Breast epithelium (tissue), 4 donors: ENCODE results near the gene PDLIM5. TPM values are rescaled to one million over a fixed set of nuclear protein-coding genes. Genes with fewer than 3 reads are reported as not detected.

Experiments
- DNase-seq, 2 donors: peaks; one replicate each; pipeline ENCODE4 v3.0.0-alpha.2; 2019; ENCODE audit warnings: low spot score in 2 of 2
- H3K27ac ChIP-seq, 2 donors: fragments of 200-600 bp; sonication (generic) in 1 of 2; one replicate each; pipeline ENCODE4 v1.5.1; 2016 to 2019; ENCODE audit warnings: mild to moderate bottlenecking in 1 of 2
- H3K27me3 ChIP-seq, 2 donors: fragments of 200-600 bp; sonication (generic) in 1 of 2; one replicate each; pipeline versions ENCODE4 v1.5.1 to v1.6.0; 2017 to 2019; ENCODE audit warnings: control low read depth in 1 of 2, mild to moderate bottlenecking in 1 of 2
- H3K36me3 ChIP-seq: fragments of 200-600 bp; one replicate; pipeline ENCODE4 v1.5.1; 2019
- H3K4me1 ChIP-seq, 2 donors: fragments of 200-600 bp; sonication (generic); one replicate each; pipeline ENCODE4 v1.5.1; 2016 to 2019; ENCODE audit warnings: control low read depth in 1 of 2
- H3K4me3 ChIP-seq, 3 donors: fragments of 200-600 bp; sonication (generic); 1 replicate in 2 of 3; 2 replicates in 1 of 3; pipeline ENCODE4 v1.5.1; 2016 to 2019; ENCODE audit warnings: mild to moderate bottlenecking in 3 of 3, moderate library complexity in 2 of 3
- H3K9me3 ChIP-seq, 2 donors: fragments of 200-600 bp; sonication (generic) in 1 of 2; one replicate each; pipeline ENCODE4 v1.5.1; 2016 to 2019; ENCODE audit warnings: control low read depth in 1 of 2
- POLR2A ChIP-seq: fragments of 450-650 bp; IDR thresholded peaks from one replicate; pipeline ENCODE4 v1.6.1; 2016; ENCODE audit warnings: antibody characterized with exemption, mild to moderate bottlenecking, moderate library complexity
- POLR2AphosphoS5 ChIP-seq, 3 donors: sonication (generic); formaldehyde crosslinking; IDR thresholded peaks; one replicate each; pipeline ENCODE4 v1.6.1; 2017; ENCODE audit warnings: antibody characterized with exemption in 3 of 3
- intact Hi-C: fragments of 100-400 bp; cut with DNase I; formaldehyde crosslinking; loops from one replicate; pipeline ENCODE4 v1.15.1; 2023; ENCODE audit warnings: low total_unique reads
- total RNA-seq, 3 donors: library from RNA; depleted of rRNA; stranded (reverse); fragments of >200 nt; gene quantifications; one replicate each; pipeline ENCODE4 v1.1.0, GENCODE V29; 2016
- TF ChIP-seq, protein P1 (sequence below), 3 donors: fragments of 450-650 bp; IDR thresholded peaks; one replicate each; pipeline ENCODE4 v1.5.1; 2016 to 2017; ENCODE audit warnings: antibody characterized with exemption in 3 of 3, mild to moderate bottlenecking in 3 of 3, moderate library complexity in 3 of 3

PDLIM5 gene
- total RNA-seq, 3 donors from 2014 or later, result 120 to 263 (median 158) TPM

DNA sequence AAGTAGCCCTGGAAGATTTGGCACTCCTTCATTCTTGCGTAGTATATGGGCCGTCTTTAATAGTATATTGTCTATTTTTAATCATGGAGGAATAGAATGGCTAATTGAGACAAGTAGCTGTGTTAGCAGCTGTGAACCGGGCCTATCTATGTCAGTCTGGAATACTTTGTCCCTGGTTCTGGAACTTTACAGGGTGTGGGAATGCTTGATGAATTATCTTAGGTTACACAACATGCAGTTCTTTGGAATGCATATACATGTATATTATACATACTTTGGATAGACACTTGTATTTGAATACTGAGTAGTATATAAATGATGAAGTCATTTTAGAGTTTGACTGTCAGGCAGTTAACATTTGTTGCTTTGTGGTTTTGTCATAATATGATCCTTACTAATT is 37.4 kb downstream of the PDLIM5 start:
- intact Hi-C loops, result no loop called here
- H3K27me3 ChIP-seq, result no peaks in the 10 kb centered on the region
- no peak for DNase-seq
- no peak for TF ChIP-seq POLR2A
- TF ChIP-seq POLR2AphosphoS5 (IDR thresholded peaks at IDR 0.05), result no peak
- TF ChIP-seq, protein P1, sequence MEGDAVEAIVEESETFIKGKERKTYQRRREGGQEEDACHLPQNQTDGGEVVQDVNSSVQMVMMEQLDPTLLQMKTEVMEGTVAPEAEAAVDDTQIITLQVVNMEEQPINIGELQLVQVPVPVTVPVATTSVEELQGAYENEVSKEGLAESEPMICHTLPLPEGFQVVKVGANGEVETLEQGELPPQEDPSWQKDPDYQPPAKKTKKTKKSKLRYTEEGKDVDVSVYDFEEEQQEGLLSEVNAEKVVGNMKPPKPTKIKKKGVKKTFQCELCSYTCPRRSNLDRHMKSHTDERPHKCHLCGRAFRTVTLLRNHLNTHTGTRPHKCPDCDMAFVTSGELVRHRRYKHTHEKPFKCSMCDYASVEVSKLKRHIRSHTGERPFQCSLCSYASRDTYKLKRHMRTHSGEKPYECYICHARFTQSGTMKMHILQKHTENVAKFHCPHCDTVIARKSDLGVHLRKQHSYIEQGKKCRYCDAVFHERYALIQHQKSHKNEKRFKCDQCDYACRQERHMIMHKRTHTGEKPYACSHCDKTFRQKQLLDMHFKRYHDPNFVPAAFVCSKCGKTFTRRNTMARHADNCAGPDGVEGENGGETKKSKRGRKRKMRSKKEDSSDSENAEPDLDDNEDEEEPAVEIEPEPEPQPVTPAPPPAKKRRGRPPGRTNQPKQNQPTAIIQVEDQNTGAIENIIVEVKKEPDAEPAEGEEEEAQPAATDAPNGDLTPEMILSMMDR (IDR thresholded peaks at IDR 0.05), result no peak
- H3K4me1 ChIP-seq, result no peaks in the 10 kb centered on the region
- no peaks in the 10 kb centered on the region for H3K9me3 ChIP-seq
- H3K36me3 ChIP-seq, result no peaks in the 10 kb centered on the region
- H3K4me3 ChIP-seq, result no peak overlapping the region
- peak overlapping the region; percentile 44 to 51 for H3K27ac ChIP-seq

GRCh38 chr4:94490437-94490836 is 38.7 kb downstream of the PDLIM5 start:
- no peaks in the 10 kb centered on the region for H3K27me3 ChIP-seq
- no peaks in the 10 kb centered on the region for H3K36me3 ChIP-seq
- H3K4me1 ChIP-seq, result no peaks in the 10 kb centered on the region
- DNase-seq, result no peak
- TF ChIP-seq POLR2AphosphoS5 (IDR thresholded peaks at IDR 0.05), result no peak
- TF ChIP-seq POLR2A, result no peak
- TF ChIP-seq, protein P1 (IDR thresholded peaks at IDR 0.05), result no peak
- H3K4me3 ChIP-seq, result no peak overlapping the region
- no peak overlapping the region for H3K27ac ChIP-seq
- intact Hi-C loops, result no loop called here
- H3K9me3 ChIP-seq, result no peaks in the 10 kb centered on the region

DNA sequence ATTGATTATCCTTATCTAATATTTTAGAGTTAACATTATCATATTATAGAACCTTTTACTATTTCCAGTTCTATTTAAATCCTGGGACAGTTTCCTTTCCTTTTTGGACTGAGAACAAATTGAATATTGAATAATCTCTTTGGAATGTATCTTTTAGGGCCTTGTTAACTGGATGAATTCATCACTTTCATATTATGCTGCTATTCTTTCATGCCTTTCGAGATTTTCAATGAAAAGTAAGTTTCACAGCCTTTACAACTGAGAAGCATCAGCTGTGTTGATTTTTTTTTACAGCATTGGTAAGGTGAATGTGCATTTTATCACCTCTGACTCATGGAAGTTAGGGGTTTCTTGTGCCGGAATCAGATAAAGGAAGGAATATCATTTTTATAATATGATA is 39.6 kb downstream of the PDLIM5 start:
- TF ChIP-seq POLR2A (no peak), POLR2AphosphoS5 (IDR thresholded peaks at IDR 0.05) (no peak)
- TF ChIP-seq, protein P1 (IDR thresholded peaks at IDR 0.05), result no peak
- peak overlapping the region in 1 of 2 donors; percentile 18 for H3K27ac ChIP-seq
- DNase-seq, result no peak
- no peak overlapping the region for H3K4me3 ChIP-seq
- intact Hi-C loops, result no loop called here
- no peaks in the 10 kb centered on the region for H3K27me3 ChIP-seq
- no peaks in the 10 kb centered on the region for H3K36me3 ChIP-seq
- no peaks in the 10 kb centered on the region for H3K9me3 ChIP-seq
- H3K4me1 ChIP-seq, result no peaks in the 10 kb centered on the region

DNA sequence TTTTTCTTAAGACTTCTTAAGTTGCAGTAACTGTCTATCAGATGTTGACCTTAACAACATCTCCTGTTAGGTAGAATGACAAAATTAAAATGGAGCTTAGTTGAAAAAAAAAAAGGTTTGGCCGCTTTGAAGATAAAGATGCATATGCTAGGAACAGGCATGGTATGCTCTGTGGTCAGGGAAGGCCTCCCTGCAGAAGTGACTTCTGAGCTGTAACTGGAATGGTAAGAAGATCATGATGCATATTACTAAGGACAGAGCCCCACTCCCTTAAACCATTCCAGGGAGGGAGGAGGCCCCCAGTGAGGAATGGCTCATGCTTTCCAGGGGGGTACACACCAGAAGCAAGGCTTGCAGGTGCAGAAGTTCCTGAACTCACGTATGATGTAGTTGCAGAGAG is 43.7 kb downstream of the PDLIM5 start:
- Histone ChIP-seq H3K27ac (no peak overlapping the region), H3K4me3 (no peak overlapping the region), H3K9me3 (no peaks in the 10 kb centered on the region), H3K4me1 (no peaks in the 10 kb centered on the region), H3K27me3 (no peaks in the 10 kb centered on the region), H3K36me3 (no peaks in the 10 kb centered on the region)
- TF ChIP-seq POLR2A, result no peak
- TF ChIP-seq, protein P1 (IDR thresholded peaks at IDR 0.05), result no peak
- TF ChIP-seq POLR2AphosphoS5 (IDR thresholded peaks at IDR 0.05), result no peak
- DNase-seq, result no peak
- intact Hi-C loops, result no loop called here

GRCh38 chr4:94497690-94498089 is 45.9 kb downstream of the PDLIM5 start:
- DNase-seq, result no peak
- Histone ChIP-seq H3K36me3 (no peaks in the 10 kb centered on the region), H3K27me3 (no peaks in the 10 kb centered on the region), H3K27ac (no peak overlapping the region), H3K4me3 (no peak overlapping the region), H3K9me3 (no peaks in the 10 kb centered on the region), H3K4me1 (no peaks in the 10 kb centered on the region)
- TF ChIP-seq POLR2AphosphoS5 (IDR thresholded peaks at IDR 0.05) (no peak), POLR2A (no peak)
- TF ChIP-seq, protein P1 (IDR thresholded peaks at IDR 0.05), result no peak
- intact Hi-C loops, result no loop called here
